Measurements from ENCODE around the gene C1orf50. TPM values are rescaled to one million over a fixed set of nuclear protein-coding genes. Genes with fewer than 3 reads are reported as not detected.

C1orf50 gene
- total RNA-seq, 5 donors from 2014 or later (not counting 1 experiment from before 2014, with no cell fraction given): 12.4 to 15.3 (median 13.9) TPM

GRCh38 chr1:42783092-42783491 lies 16.0 kb downstream of the C1orf50 start:
- H3K27me3 ChIP-seq (replicated peaks in 1 of 2; ENCODE audit: control insufficient read depth in 2 of 2, extremely low read depth in 1 of 2, insufficient read depth in 2 of 2, low read length in 1 of 2): peaks cover 0 to 4% of the 10 kb centered on the region in 2 experiments
- DNase-seq (no peak), ATAC-seq (replicated peaks in 1 of 4) (no peak)
- Mint-ChIP-seq H3K4me3 (no peak overlapping the region), H3K4me1 (peaks cover 15 to 26% (median 17%) of the 10 kb centered on the region in 3 donors), H3K36me3 (peaks cover 26% of the 10 kb centered on the region), H3K9me3 (no peaks in the 10 kb centered on the region), H3K27me3 (no peaks in the 10 kb centered on the region), H3K27ac (no peak overlapping the region)
- POLR2A ChIA-PET: interaction anchor here in 1 of 2 donors (1.0 kb wide), 1 partner anchor 16 kb away, joined by 3 read pairs; the partner anchor contains the start of genes C1orf50 and P3H1
- no peak overlapping the region for H3K4me3 ChIP-seq (ENCODE audit: control insufficient read depth in 1 of 2, extremely low read depth in 1 of 2, low read length in 1 of 2)
- H3K4me1 ChIP-seq (ENCODE audit: control insufficient read depth in 1 of 2, extremely low read depth in 1 of 2, insufficient read depth in 2 of 2, low read length in 2 of 2): peaks cover 2 to 15% of the 10 kb centered on the region in 2 experiments
- peaks cover 0 to 25% of the 10 kb centered on the region in 2 donors for H3K36me3 ChIP-seq (ENCODE audit: control insufficient read depth in 2 of 2, extremely low read depth in 1 of 2, insufficient read depth in 1 of 2, low read length in 1 of 2)
- H3K27ac ChIP-seq (ENCODE audit: low read length): no peak overlapping the region
- CTCF ChIA-PET: interaction anchor here (0.6 to 1.0 kb wide), 3 partner anchors 63 to 466 kb away, joined by 3 to 4 read pairs (median 4); partner anchors contain the start of gene ZNF691 (in 1 of the 2)
- no CpG with 5 or more reads among the region's 2 CpGs for WGBS (ENCODE audit: insufficient coverage)
- H3K9me3 ChIP-seq: no peaks in the 10 kb centered on the region

- Mint-ChIP-seq H3K36me3 (peaks cover 16% of the 10 kb centered on the region), H3K9me3 (no peaks in the 10 kb centered on the region), H3K4me1 (peaks cover 14 to 20% (median 16%) of the 10 kb centered on the region in 3 donors), H3K27me3 (no peaks in the 10 kb centered on the region), H3K27ac (no peak overlapping the region), H3K4me3 (peak overlapping the region; percentile 76 to 83 (median 78))
- Histone ChIP-seq H3K27me3 (replicated peaks in 1 of 2; ENCODE audit: control insufficient read depth in 2 of 2, extremely low read depth in 1 of 2, insufficient read depth in 2 of 2, low read length in 1 of 2) (peaks cover 0 to 4% of the 10 kb centered on the region in 2 experiments), H3K4me3 (ENCODE audit: control insufficient read depth in 1 of 2, extremely low read depth in 1 of 2, low read length in 1 of 2) (peak overlapping the region; percentile 55 to 63), H3K27ac (ENCODE audit: low read length) (no peak overlapping the region), H3K36me3 (ENCODE audit: control insufficient read depth in 2 of 2, extremely low read depth in 1 of 2, insufficient read depth in 1 of 2, low read length in 1 of 2) (peaks cover 0 to 13% of the 10 kb centered on the region in 2 donors), H3K4me1 (ENCODE audit: control insufficient read depth in 1 of 2, extremely low read depth in 1 of 2, insufficient read depth in 2 of 2, low read length in 2 of 2) (peaks cover 2 to 15% of the 10 kb centered on the region in 2 experiments), H3K9me3 (no peaks in the 10 kb centered on the region)
- ChIA-PET CTCF (no interaction called here), POLR2A (interaction anchor here in 1 of 2 donors (0.6 kb wide), 1 partner anchor 215 kb away, joined by 4 read pairs; no protein-coding TSS in a partner anchor)
- ATAC-seq (replicated peaks in 1 of 4): no peak
- DNase-seq: no peak
- WGBS (ENCODE audit: insufficient coverage): over 99% methylated on average over 14 of the region's 18 CpGs
Observed at GRCh38 chr1:42784547-42784945, 17.5 kb downstream of the C1orf50 start.

DNA sequence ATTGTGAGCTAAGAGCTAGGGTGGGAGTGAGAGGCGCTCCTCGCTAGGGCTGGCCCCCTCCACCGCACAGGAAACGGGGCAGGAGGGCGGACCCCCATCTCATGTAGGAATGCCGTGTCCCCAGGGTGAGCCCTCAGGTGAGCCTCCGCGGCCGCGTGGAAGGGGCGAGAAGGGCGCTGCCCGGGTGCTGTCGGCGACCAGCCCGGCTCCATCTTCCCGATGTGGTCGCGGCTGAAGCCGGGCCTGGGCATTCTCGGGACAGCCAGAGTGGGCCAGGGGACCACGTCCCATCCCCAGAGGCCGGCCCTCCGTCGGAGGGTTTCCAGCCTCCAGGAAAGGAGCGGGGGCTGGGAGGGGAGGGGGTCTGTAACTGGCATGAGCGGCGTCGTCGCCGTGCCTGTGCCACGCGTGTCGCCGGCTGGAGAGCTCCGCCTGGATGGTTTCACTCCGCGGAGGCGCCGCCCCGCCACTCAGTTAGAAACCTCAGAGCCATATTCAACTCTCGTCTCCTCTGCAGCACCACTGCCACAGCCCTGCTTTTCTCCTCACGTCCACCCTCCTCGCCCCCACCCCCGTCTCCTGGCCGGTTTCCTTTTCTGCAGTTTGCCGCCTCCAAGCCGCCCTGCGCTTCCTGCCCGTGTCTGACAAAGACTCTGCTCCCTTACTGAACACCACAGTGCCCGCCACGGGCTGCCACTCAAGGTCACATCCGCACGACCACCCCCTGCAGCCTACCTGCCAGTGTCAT lies 18.1 kb downstream of the C1orf50 start, which contains the start of gene TMEM269:
TSS of gene TMEM269 (plus strand) at position 46 of the 748 bp plus-strand sequence. CDS start 4,903 bp downstream, outside the sequence.
- POLR2A ChIA-PET: interaction anchor here in 1 of 2 donors (0.6 kb wide), 1 partner anchor 214 kb away, joined by 4 read pairs; no protein-coding TSS in a partner anchor
- no peak within 1 kb of the TSS for H3K27ac ChIP-seq (ENCODE audit: low read length)
- peak within 1 kb of the TSS; percentile 55 to 63 for H3K4me3 ChIP-seq (ENCODE audit: control insufficient read depth in 1 of 2, extremely low read depth in 1 of 2, low read length in 1 of 2)

GRCh38 chr1:42786097-42786496 lies 19.0 kb downstream of the C1orf50 start:
- Histone ChIP-seq H3K9me3 (no peaks in the 10 kb centered on the region), H3K27ac (ENCODE audit: low read length) (no peak overlapping the region), H3K4me1 (ENCODE audit: control insufficient read depth in 1 of 2, extremely low read depth in 1 of 2, insufficient read depth in 2 of 2, low read length in 2 of 2) (peaks cover 2 to 15% of the 10 kb centered on the region in 2 experiments), H3K36me3 (ENCODE audit: control insufficient read depth in 2 of 2, extremely low read depth in 1 of 2, insufficient read depth in 1 of 2, low read length in 1 of 2) (peaks cover 0 to 3% of the 10 kb centered on the region in 2 donors), H3K4me3 (ENCODE audit: control insufficient read depth in 1 of 2, extremely low read depth in 1 of 2, low read length in 1 of 2) (no peak overlapping the region), H3K27me3 (replicated peaks in 1 of 2; ENCODE audit: control insufficient read depth in 2 of 2, extremely low read depth in 1 of 2, insufficient read depth in 2 of 2, low read length in 1 of 2) (peaks cover 0 to 4% of the 10 kb centered on the region in 2 experiments)
- DNase-seq: no peak
- peaks cover 14 to 20% (median 16%) of the 10 kb centered on the region in 3 donors for H3K4me1 Mint-ChIP-seq
- CTCF ChIA-PET: no interaction called here
- no peak for ATAC-seq (replicated peaks in 1 of 4)
- POLR2A ChIA-PET: no interaction called here
- H3K36me3 Mint-ChIP-seq: peaks cover 6% of the 10 kb centered on the region
- H3K4me3 Mint-ChIP-seq: peak overlapping the region; percentile 76 to 83 (median 78)
- 100% methylated on average over 2 of the region's 5 CpGs for WGBS (ENCODE audit: insufficient coverage)
- peak overlapping the region in 1 of 2 donors; percentile 76 for H3K27ac Mint-ChIP-seq
- H3K27me3 Mint-ChIP-seq: no peaks in the 10 kb centered on the region
- no peaks in the 10 kb centered on the region for H3K9me3 Mint-ChIP-seq

More for the DNA sequence above, 18.1 kb downstream of the C1orf50 start, which contains the start of gene TMEM269:
- Mint-ChIP-seq H3K4me1 (peaks cover 14 to 20% (median 16%) of the 10 kb centered on the region in 3 donors), H3K4me3 (peak within 1 kb of the TSS; percentile 76 to 83 (median 78)), H3K36me3 (peaks cover 13% of the 10 kb centered on the region), H3K27ac (peak within 1 kb of the TSS; percentile 41 to 76), H3K27me3 (no peaks in the 10 kb centered on the region), H3K9me3 (no peaks in the 10 kb centered on the region)
- H3K9me3 ChIP-seq: no peaks in the 10 kb centered on the region
- H3K27me3 ChIP-seq (replicated peaks in 1 of 2; ENCODE audit: control insufficient read depth in 2 of 2, extremely low read depth in 1 of 2, insufficient read depth in 2 of 2, low read length in 1 of 2): peaks cover 0 to 4% of the 10 kb centered on the region in 2 experiments
- ATAC-seq (replicated peaks in 1 of 4) (peak; percentile 80 to 90 (median 84)), DNase-seq (peak; percentile 10 to 67 (median 50))
- 12% methylated on average over 48 of the region's 54 CpGs for whole genome bisulfite sequencing (ENCODE audit: insufficient coverage)
- H3K4me1 ChIP-seq (ENCODE audit: control insufficient read depth in 1 of 2, extremely low read depth in 1 of 2, insufficient read depth in 2 of 2, low read length in 2 of 2): peaks cover 2 to 15% of the 10 kb centered on the region in 2 experiments
- CTCF ChIA-PET: no interaction called here
- peaks cover 0 to 9% of the 10 kb centered on the region in 2 donors for H3K36me3 ChIP-seq (ENCODE audit: control insufficient read depth in 2 of 2, extremely low read depth in 1 of 2, insufficient read depth in 1 of 2, low read length in 1 of 2)

GRCh38 chr1:42788021-42788420 lies 21.0 kb downstream of the C1orf50 start:
- H3K9me3 Mint-ChIP-seq: no peaks in the 10 kb centered on the region
- CTCF ChIA-PET: interaction anchor here in 1 of 2 donors (0.6 kb wide), 1 partner anchor 9 kb away, joined by 3 read pairs; no protein-coding TSS in a partner anchor
- Histone ChIP-seq H3K4me1 (ENCODE audit: control insufficient read depth in 1 of 2, extremely low read depth in 1 of 2, insufficient read depth in 2 of 2, low read length in 2 of 2) (peaks cover 2 to 15% of the 10 kb centered on the region in 2 experiments), H3K36me3 (ENCODE audit: control insufficient read depth in 2 of 2, extremely low read depth in 1 of 2, insufficient read depth in 1 of 2, low read length in 1 of 2) (peaks cover 0 to under 1% of the 10 kb centered on the region in 2 donors), H3K27me3 (replicated peaks in 1 of 2; ENCODE audit: control insufficient read depth in 2 of 2, extremely low read depth in 1 of 2, insufficient read depth in 2 of 2, low read length in 1 of 2) (peaks cover 0 to 4% of the 10 kb centered on the region in 2 experiments), H3K27ac (ENCODE audit: low read length) (no peak overlapping the region), H3K4me3 (ENCODE audit: control insufficient read depth in 1 of 2, extremely low read depth in 1 of 2, low read length in 1 of 2) (no peak overlapping the region), H3K9me3 (no peaks in the 10 kb centered on the region)
- POLR2A ChIA-PET: no interaction called here
- H3K36me3 Mint-ChIP-seq: no peaks in the 10 kb centered on the region
- ATAC-seq (replicated peaks in 1 of 4): no peak
- peaks cover 14 to 20% (median 16%) of the 10 kb centered on the region in 3 donors for H3K4me1 Mint-ChIP-seq
- H3K4me3 Mint-ChIP-seq: no peak overlapping the region
- no peaks in the 10 kb centered on the region for H3K27me3 Mint-ChIP-seq
- H3K27ac Mint-ChIP-seq: no peak overlapping the region
- DNase-seq: no peak
- WGBS (ENCODE audit: insufficient coverage): 100% methylated on average over 1 of the region's 1 CpG

DNA sequence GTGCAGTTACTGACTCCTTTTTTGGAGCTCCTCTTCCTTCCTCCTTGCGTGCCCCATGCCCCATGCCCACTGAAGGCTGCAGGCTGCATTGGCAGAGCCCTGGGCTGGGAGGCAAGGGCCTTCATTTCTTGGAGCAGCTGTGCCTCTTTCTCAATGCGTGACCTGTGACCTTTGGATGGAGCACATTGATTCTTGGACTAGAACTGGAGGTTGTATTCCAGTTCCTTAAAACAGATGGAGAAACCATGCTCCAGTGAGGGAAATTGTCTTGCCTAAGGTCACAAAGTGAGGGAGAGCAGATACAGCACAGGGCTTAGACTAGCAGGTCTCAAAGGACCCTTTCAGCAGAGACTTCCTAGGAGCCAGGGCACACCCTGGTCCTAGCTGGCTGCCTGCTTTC lies 26.8 kb downstream of the C1orf50 start:
- H3K27me3 ChIP-seq (replicated peaks in 1 of 2; ENCODE audit: control insufficient read depth in 2 of 2, extremely low read depth in 1 of 2, insufficient read depth in 2 of 2, low read length in 1 of 2): no peaks in the 10 kb centered on the region
- no peaks in the 10 kb centered on the region for H3K9me3 ChIP-seq
- no peak overlapping the region for H3K27ac ChIP-seq (ENCODE audit: low read length)
- H3K36me3 ChIP-seq (ENCODE audit: control insufficient read depth in 2 of 2, extremely low read depth in 1 of 2, insufficient read depth in 1 of 2, low read length in 1 of 2): no peaks in the 10 kb centered on the region
- Mint-ChIP-seq H3K27ac (no peak overlapping the region), H3K4me1 (no peaks in the 10 kb centered on the region), H3K4me3 (no peak overlapping the region), H3K27me3 (no peaks in the 10 kb centered on the region), H3K36me3 (no peaks in the 10 kb centered on the region), H3K9me3 (no peaks in the 10 kb centered on the region)
- no peaks in the 10 kb centered on the region for H3K4me1 ChIP-seq (ENCODE audit: control insufficient read depth in 1 of 2, extremely low read depth in 1 of 2, insufficient read depth in 2 of 2, low read length in 2 of 2)
- no peak overlapping the region for H3K4me3 ChIP-seq (ENCODE audit: control insufficient read depth in 1 of 2, extremely low read depth in 1 of 2, low read length in 1 of 2)
- DNase-seq: no peak
- no peak for ATAC-seq (replicated peaks in 1 of 4)
- POLR2A ChIA-PET: interaction anchor here in 1 of 2 donors (0.6 kb wide), 1 partner anchor 592 kb away, joined by 3 read pairs; no protein-coding TSS in a partner anchor
- CTCF ChIA-PET: no interaction called here
- 93% methylated on average over 2 of the region's 2 CpGs for WGBS (ENCODE audit: insufficient coverage)
